WTC11 (cell line): ENCODE results near the gene APOBEC2. TPM values are rescaled to one million over a fixed set of nuclear protein-coding genes. Genes with fewer than 3 reads are reported as not detected.

Experiments
- ATAC-seq: fragments of 200-7000 bp; cut with Tn5 transposase; 2 replicates; pipeline ENCODE4 v1.10.0; 2021; ENCODE audit warnings: mild to moderate bottlenecking, moderate library complexity
- CTCF ChIA-PET: fragments of 300-600 bp; sonication (Branson Sonifier 250); formaldehyde crosslinking; loops from one replicate; lab custom pipeline; 2021; ENCODE audit warnings: antibody characterized with exemption; lab: Charles Lee
- POLR2A ChIA-PET: fragments of 350-600 bp; sonication (Branson Sonifier 250); formaldehyde crosslinking; loops from one replicate; lab custom pipeline; 2021; ENCODE audit warnings: antibody characterized with exemption; lab: Charles Lee
- DNase-seq: peaks from one replicate; pipeline ENCODE4 v3.0.0; 2021; ENCODE audit warnings: low spot score
- H3K27ac Mint-ChIP-seq: 2 replicates; pipeline ENCODE4 v1.8.0; 2021; ENCODE audit warnings: mixed read lengths
- H3K27me3 Mint-ChIP-seq: 2 replicates; pipeline ENCODE4 v1.8.0; 2021; ENCODE audit warnings: low read depth, mild to moderate bottlenecking, moderate library complexity, mixed read lengths
- H3K36me3 Mint-ChIP-seq: 2 replicates; pipeline ENCODE4 v1.8.0; 2021; ENCODE audit warnings: mixed read lengths
- H3K4me1 Mint-ChIP-seq: 2 replicates; pipeline ENCODE4 v1.8.0; 2022; ENCODE audit warnings: mixed read lengths
- H3K4me3 Mint-ChIP-seq: 2 replicates; pipeline ENCODE4 v1.8.0; 2021; ENCODE audit warnings: mild to moderate bottlenecking, moderate library complexity, mixed read lengths
- H3K9me3 Mint-ChIP-seq: 2 replicates; pipeline ENCODE4 v1.8.0; 2021; ENCODE audit warnings: mixed read lengths
- GABPB1 ChIP-seq: sonication (generic); formaldehyde crosslinking; IDR thresholded peaks from 2 replicates; pipeline ENCODE4 v1.8.1; 2023; ENCODE audit warnings: mild to moderate bottlenecking, missing genetic modification reagents
- HMGA2 ChIP-seq: fragments of 250-450 bp; sonication (Bioruptor Pico); IDR thresholded peaks from 2 replicates; pipeline ENCODE4 v1.4.0; 2021; ENCODE audit warnings: mild to moderate bottlenecking, moderate library complexity
- JUN ChIP-seq: sonication (generic); formaldehyde crosslinking; IDR thresholded peaks from 2 replicates; pipeline ENCODE4 v1.8.0; 2023; ENCODE audit warnings: mild to moderate bottlenecking, missing genetic modification reagents
- NR2C2 ChIP-seq: sonication (generic); formaldehyde crosslinking; IDR thresholded peaks from 2 replicates; pipeline ENCODE4 v1.8.0; 2022; ENCODE audit warnings: mild to moderate bottlenecking, missing genetic modification reagents
- RORB ChIP-seq: fragments of 250-450 bp; sonication (Bioruptor Pico); IDR thresholded peaks from 2 replicates; pipeline ENCODE4 v1.9.0; 2021; ENCODE audit warnings: mild to moderate bottlenecking
- SP1 ChIP-seq: sonication (generic); formaldehyde crosslinking; conservative IDR thresholded peaks from 2 replicates; pipeline ENCODE4 v1.8.1; 2022; ENCODE audit warnings: missing genetic modification reagents
- TEAD1 ChIP-seq: sonication (generic); formaldehyde crosslinking; IDR thresholded peaks from 2 replicates; pipeline ENCODE4 v1.8.0; 2022; ENCODE audit warnings: mild to moderate bottlenecking, missing genetic modification reagents
- TEAD4 ChIP-seq: sonication (generic); formaldehyde crosslinking; IDR thresholded peaks from 2 replicates; pipeline ENCODE4 v1.8.0; 2022; ENCODE audit warnings: mild to moderate bottlenecking, missing genetic modification reagents
- TP53 ChIP-seq: sonication (generic); formaldehyde crosslinking; IDR thresholded peaks from 2 replicates; pipeline ENCODE4 v1.8.1; 2023; ENCODE audit warnings: mild to moderate bottlenecking, missing genetic modification reagents
- ZBTB21 ChIP-seq: sonication (generic); formaldehyde crosslinking; IDR thresholded peaks from 2 replicates; pipeline ENCODE4 v1.8.1; 2023; ENCODE audit warnings: mild to moderate bottlenecking, missing genetic modification reagents, borderline replicate concordance
- ZNF232 ChIP-seq: sonication (generic); formaldehyde crosslinking; IDR thresholded peaks from 2 replicates; pipeline ENCODE4 v1.8.0; 2022; ENCODE audit warnings: mild to moderate bottlenecking, missing genetic modification reagents
- ZNF263 ChIP-seq: sonication (generic); formaldehyde crosslinking; IDR thresholded peaks from 2 replicates; pipeline ENCODE4 v1.8.1; 2022; ENCODE audit warnings: low read depth, mild to moderate bottlenecking, moderate library complexity, missing genetic modification reagents
- ZNF317 ChIP-seq: sonication (generic); formaldehyde crosslinking; IDR thresholded peaks from 2 replicates; pipeline ENCODE4 v1.8.1; 2023; ENCODE audit warnings: low read depth, mild to moderate bottlenecking, moderate library complexity, missing genetic modification reagents, borderline replicate concordance
- ZNF396 ChIP-seq: fragments of 250-450 bp; sonication (Bioruptor Pico); IDR thresholded peaks from 2 replicates; pipeline ENCODE4 v1.8.0; 2021; ENCODE audit warnings: mild to moderate bottlenecking, moderate library complexity, borderline replicate concordance
- ZNF416 ChIP-seq: fragments of 250-450 bp; sonication (Bioruptor Pico); IDR thresholded peaks from 2 replicates; pipeline ENCODE4 v1.9.0; 2021; ENCODE audit warnings: mild to moderate bottlenecking, inconsistent platforms
- total RNA-seq: library from RNA; stranded (reverse); gene quantifications from 3 replicates; pipeline ENCODE4 v1.2.3, GENCODE V29; 2021
- TF ChIP-seq, protein P1 (sequence below): sonication (generic); formaldehyde crosslinking; IDR thresholded peaks from 2 replicates; pipeline ENCODE4 v1.8.1; 2023; ENCODE audit warnings: mild to moderate bottlenecking, missing genetic modification reagents
- TF ChIP-seq, protein P2 (sequence below): fragments of 200-600 bp; IDR thresholded peaks from 2 replicates; pipeline ENCODE4 v1.8.0; 2022; ENCODE audit warnings: antibody characterized with exemption
- TF ChIP-seq, protein P3 (sequence below): fragments of 250-450 bp; sonication (Bioruptor Pico); IDR thresholded peaks from 2 replicates; pipeline ENCODE4 v1.9.0; 2021; ENCODE audit warnings: mild to moderate bottlenecking
- TF ChIP-seq, protein P4 (sequence below): sonication (generic); formaldehyde crosslinking; IDR thresholded peaks from 2 replicates; pipeline ENCODE4 v1.8.0; 2023; ENCODE audit warnings: missing genetic modification reagents
- TF ChIP-seq, protein P5 (sequence below): sonication (generic); formaldehyde crosslinking; IDR thresholded peaks from 2 replicates; pipeline ENCODE4 v1.8.1; 2022; ENCODE audit warnings: mild to moderate bottlenecking, missing genetic modification reagents, moderate library complexity, borderline replicate concordance

APOBEC2 gene
- total RNA-seq, 1 experiment from 2014 or later, result not detected

DNA sequence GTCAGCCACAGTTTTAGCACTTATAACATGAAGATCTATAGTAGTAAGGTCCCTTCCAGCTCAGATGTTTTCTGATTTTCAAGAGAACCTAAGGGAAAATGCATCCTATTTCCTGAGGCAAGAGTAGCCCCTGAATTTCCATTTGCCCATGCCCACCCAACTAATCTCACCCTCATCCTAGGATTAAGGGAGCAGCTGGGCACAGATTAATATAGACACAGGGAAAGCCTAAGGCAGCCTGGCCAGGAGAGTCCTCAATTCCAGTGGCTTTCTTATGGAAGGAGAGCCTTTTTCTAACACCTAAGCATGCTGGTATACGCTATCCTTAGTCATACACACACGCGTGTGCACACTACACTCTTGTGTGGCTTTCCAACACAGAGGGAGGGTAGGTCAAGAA is 1.5 kb downstream of the APOBEC2 start:
- ChIA-PET CTCF (interaction anchor here (1.4 to 2.6 kb wide), 3 partner anchors 15 to 55 kb away, joined by 3 to 14 read pairs (median 13); partner anchors contain the start of gene UNC5CL), POLR2A (no interaction called here)
- H3K4me1 Mint-ChIP-seq, result peaks cover 32% of the 10 kb centered on the region
- no peak overlapping the region for H3K4me3 Mint-ChIP-seq
- TF ChIP-seq JUN (CRISPR knock-in tag) (no peak), ZNF263 (CRISPR knock-in tag) (no peak), SP1 (no peak), ZNF416 (no peak), ZBTB21 (CRISPR knock-in tag) (no peak), ZNF317 (CRISPR knock-in tag) (no peak), RORB (CRISPR knock-in tag) (no peak), ZNF396 (CRISPR knock-in tag) (no peak), TP53 (CRISPR knock-in tag) (no peak), HMGA2 (no peak), ZNF232 (CRISPR knock-in tag) (no peak), TEAD4 (CRISPR knock-in tag) (no peak)
- TF ChIP-seq, protein P1, sequence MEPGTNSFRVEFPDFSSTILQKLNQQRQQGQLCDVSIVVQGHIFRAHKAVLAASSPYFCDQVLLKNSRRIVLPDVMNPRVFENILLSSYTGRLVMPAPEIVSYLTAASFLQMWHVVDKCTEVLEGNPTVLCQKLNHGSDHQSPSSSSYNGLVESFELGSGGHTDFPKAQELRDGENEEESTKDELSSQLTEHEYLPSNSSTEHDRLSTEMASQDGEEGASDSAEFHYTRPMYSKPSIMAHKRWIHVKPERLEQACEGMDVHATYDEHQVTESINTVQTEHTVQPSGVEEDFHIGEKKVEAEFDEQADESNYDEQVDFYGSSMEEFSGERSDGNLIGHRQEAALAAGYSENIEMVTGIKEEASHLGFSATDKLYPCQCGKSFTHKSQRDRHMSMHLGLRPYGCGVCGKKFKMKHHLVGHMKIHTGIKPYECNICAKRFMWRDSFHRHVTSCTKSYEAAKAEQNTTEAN (CRISPR knock-in tag), result no peak
- TF ChIP-seq, protein P2, sequence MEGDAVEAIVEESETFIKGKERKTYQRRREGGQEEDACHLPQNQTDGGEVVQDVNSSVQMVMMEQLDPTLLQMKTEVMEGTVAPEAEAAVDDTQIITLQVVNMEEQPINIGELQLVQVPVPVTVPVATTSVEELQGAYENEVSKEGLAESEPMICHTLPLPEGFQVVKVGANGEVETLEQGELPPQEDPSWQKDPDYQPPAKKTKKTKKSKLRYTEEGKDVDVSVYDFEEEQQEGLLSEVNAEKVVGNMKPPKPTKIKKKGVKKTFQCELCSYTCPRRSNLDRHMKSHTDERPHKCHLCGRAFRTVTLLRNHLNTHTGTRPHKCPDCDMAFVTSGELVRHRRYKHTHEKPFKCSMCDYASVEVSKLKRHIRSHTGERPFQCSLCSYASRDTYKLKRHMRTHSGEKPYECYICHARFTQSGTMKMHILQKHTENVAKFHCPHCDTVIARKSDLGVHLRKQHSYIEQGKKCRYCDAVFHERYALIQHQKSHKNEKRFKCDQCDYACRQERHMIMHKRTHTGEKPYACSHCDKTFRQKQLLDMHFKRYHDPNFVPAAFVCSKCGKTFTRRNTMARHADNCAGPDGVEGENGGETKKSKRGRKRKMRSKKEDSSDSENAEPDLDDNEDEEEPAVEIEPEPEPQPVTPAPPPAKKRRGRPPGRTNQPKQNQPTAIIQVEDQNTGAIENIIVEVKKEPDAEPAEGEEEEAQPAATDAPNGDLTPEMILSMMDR, result no peak
- TF ChIP-seq, protein P3, sequence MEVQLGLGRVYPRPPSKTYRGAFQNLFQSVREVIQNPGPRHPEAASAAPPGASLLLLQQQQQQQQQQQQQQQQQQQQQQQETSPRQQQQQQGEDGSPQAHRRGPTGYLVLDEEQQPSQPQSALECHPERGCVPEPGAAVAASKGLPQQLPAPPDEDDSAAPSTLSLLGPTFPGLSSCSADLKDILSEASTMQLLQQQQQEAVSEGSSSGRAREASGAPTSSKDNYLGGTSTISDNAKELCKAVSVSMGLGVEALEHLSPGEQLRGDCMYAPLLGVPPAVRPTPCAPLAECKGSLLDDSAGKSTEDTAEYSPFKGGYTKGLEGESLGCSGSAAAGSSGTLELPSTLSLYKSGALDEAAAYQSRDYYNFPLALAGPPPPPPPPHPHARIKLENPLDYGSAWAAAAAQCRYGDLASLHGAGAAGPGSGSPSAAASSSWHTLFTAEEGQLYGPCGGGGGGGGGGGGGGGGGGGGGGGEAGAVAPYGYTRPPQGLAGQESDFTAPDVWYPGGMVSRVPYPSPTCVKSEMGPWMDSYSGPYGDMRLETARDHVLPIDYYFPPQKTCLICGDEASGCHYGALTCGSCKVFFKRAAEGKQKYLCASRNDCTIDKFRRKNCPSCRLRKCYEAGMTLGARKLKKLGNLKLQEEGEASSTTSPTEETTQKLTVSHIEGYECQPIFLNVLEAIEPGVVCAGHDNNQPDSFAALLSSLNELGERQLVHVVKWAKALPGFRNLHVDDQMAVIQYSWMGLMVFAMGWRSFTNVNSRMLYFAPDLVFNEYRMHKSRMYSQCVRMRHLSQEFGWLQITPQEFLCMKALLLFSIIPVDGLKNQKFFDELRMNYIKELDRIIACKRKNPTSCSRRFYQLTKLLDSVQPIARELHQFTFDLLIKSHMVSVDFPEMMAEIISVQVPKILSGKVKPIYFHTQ, result no peak
- TF ChIP-seq, protein P4, sequence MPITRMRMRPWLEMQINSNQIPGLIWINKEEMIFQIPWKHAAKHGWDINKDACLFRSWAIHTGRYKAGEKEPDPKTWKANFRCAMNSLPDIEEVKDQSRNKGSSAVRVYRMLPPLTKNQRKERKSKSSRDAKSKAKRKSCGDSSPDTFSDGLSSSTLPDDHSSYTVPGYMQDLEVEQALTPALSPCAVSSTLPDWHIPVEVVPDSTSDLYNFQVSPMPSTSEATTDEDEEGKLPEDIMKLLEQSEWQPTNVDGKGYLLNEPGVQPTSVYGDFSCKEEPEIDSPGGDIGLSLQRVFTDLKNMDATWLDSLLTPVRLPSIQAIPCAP, result no peak
- TF ChIP-seq, protein P5, sequence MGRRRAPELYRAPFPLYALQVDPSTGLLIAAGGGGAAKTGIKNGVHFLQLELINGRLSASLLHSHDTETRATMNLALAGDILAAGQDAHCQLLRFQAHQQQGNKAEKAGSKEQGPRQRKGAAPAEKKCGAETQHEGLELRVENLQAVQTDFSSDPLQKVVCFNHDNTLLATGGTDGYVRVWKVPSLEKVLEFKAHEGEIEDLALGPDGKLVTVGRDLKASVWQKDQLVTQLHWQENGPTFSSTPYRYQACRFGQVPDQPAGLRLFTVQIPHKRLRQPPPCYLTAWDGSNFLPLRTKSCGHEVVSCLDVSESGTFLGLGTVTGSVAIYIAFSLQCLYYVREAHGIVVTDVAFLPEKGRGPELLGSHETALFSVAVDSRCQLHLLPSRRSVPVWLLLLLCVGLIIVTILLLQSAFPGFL (CRISPR knock-in tag), result no peak
- TF ChIP-seq, all 79 proteins: peak for 0
- Mint-ChIP-seq H3K36me3 (no peaks in the 10 kb centered on the region), H3K27me3 (no peaks in the 10 kb centered on the region), H3K9me3 (no peaks in the 10 kb centered on the region), H3K27ac (no peak overlapping the region)
- ATAC-seq, result no peak
- no peak for DNase-seq

DNA sequence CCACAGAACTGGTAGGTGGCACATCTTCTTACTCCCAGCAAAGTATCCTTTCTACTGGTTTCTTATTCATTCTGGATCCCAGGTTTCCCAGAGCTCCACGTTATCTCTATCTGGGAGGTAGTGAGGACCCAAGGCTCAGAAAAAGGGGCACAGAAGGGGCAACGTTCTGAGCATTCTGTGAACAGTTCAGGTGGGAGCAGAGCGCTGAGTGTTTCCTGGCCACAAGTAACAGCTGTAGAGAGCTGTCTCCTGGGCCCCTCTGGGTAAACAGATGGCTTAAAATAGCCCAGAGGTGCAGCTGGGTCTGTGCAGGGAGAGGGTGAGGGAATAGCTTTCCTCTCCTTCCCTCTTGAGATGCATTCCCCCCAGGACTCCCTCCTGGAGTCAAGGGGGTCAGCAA is 2.1 kb downstream of the APOBEC2 start:
- no peaks in the 10 kb centered on the region for H3K27me3 Mint-ChIP-seq
- TF ChIP-seq GABPB1 (CRISPR knock-in tag) (no peak), NR2C2 (no peak), TEAD4 (CRISPR knock-in tag) (no peak), TEAD1 (CRISPR knock-in tag) (no peak)
- no peak overlapping the region for H3K27ac Mint-ChIP-seq
- H3K36me3 Mint-ChIP-seq, result no peaks in the 10 kb centered on the region
- no peak overlapping the region for H3K4me3 Mint-ChIP-seq
- POLR2A ChIA-PET, result interaction anchor here (0.6 kb wide), 1 partner anchor 1152 kb away, joined by 3 read pairs; no protein-coding TSS in a partner anchor
- DNase-seq (no peak), ATAC-seq (no peak)
- peaks cover 32% of the 10 kb centered on the region for H3K4me1 Mint-ChIP-seq
- CTCF ChIA-PET, result interaction anchor here (1.1 to 2.6 kb wide), 3 partner anchors 10 to 27 kb away, joined by 3 to 13 read pairs (median 13); partner anchors contain the start of gene UNC5CL
- no peaks in the 10 kb centered on the region for H3K9me3 Mint-ChIP-seq
